GM12872 (cell line): ENCODE results near the gene ZNF274.

Experiments used
- TF ChIP-seq, protein P1 (sequence below): IDR thresholded peaks from 3 replicates; pipeline ENCODE4 v1.5.1; 2011; ENCODE audit warnings: low read depth, mild to moderate bottlenecking, low read length, moderate library complexity; ENCODE audit not compliant: insufficient read depth

Gene ZNF274

DNA sequence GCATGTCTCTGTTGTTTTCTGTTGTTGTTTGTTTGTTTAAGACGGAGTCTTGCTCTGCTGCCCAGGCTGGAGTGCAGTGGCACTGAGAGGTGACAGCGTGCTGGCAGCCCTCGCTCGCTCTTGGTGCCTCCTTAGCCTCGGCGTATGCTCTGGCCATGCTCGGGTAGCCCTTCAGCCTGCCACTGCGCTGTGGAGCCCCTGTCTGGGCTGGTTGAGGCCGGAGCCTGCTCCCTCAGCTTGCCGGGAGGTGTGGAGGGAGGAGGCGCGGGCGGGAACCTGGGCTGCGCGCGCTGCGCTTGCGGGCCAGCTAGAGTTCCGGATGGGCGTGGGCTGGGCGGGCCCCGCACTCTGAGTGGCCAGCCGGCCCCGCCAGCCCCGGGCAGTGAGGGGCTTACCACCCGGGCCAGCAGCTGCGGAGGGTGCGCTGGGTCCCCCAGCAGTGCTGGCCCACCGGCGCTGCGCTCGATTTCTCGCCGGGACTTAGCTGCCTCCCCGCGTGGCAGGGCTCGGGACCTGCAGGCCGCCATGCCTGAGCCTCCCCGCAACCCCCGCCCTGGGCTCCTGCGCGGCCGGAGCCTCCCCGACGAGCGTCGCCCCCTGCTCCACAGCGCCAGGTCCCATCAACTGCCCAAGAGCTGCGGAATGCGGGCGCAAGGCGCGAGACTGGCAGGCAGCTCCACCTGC is 25.7 kb upstream of the ZNF274 start:
- TF ChIP-seq, protein P1, sequence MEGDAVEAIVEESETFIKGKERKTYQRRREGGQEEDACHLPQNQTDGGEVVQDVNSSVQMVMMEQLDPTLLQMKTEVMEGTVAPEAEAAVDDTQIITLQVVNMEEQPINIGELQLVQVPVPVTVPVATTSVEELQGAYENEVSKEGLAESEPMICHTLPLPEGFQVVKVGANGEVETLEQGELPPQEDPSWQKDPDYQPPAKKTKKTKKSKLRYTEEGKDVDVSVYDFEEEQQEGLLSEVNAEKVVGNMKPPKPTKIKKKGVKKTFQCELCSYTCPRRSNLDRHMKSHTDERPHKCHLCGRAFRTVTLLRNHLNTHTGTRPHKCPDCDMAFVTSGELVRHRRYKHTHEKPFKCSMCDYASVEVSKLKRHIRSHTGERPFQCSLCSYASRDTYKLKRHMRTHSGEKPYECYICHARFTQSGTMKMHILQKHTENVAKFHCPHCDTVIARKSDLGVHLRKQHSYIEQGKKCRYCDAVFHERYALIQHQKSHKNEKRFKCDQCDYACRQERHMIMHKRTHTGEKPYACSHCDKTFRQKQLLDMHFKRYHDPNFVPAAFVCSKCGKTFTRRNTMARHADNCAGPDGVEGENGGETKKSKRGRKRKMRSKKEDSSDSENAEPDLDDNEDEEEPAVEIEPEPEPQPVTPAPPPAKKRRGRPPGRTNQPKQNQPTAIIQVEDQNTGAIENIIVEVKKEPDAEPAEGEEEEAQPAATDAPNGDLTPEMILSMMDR = no peak

DNA sequence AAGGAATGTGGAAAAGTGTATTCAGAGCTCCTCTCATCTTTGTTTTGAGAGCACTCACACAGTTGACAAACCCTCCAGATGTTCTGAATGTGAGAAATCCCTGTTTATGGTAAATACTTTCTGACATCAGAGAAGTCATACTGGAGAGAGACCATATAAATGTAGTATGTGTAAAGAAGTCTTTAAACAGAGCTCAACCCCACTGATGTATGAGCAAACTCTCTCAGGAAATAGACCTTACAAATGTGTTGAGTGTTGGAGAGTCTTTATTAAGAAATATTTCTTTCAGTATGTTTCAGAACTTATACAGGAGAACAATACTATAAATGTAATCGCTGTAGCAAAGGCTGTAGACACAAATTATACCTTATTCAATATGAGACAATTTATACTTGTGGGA is 16.6 kb upstream of the ZNF274 start:
- TF ChIP-seq, protein P1 = no peak

DNA sequence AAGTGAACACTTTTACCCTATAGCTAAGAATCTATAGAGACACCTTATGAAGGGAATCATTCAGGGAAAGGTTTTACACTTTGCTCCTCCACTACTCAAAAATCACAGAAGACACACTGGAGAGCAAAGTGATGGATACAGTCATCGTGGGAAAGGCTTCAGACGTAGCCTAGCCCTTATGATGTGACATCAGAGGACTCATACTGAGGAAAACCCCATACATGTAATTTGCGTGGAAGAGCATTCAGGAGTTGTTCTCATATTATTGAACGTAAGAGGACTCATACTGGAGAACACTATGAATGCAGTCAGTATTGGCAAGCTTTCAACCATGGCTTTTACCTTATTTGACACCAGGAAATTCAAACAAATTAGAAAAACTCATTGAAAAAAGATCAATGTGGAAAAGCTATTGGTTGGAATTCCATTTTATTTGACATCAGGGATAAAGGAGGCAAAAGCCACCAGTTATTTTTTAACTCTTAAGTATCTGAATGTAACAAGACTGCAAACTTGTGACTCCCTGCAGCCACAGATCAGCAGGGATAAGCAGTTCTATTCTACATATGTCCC is 16.1 kb upstream of the ZNF274 start:
- TF ChIP-seq, protein P1 = no peak

DNA sequence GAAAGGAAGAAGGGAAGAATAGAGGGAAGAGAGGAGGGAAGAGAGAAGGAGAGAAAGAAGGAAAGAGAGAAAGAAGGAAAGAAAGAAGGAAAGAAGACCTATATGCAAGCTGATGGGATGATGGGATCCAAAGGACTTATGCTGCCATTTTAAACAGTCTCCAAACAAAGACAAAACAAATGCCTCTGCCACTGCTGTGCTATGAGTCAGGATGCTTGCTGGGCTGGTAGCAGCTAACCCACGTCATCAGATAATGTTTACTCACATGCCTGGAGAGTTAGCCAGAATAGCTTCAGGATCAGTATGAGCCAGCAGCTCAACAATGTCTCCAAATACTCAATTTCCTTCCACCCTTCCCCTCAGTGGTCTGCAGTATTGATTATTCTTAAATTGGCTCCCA is 12.0 kb upstream of the ZNF274 start:
- TF ChIP-seq, protein P1 = no peak

DNA sequence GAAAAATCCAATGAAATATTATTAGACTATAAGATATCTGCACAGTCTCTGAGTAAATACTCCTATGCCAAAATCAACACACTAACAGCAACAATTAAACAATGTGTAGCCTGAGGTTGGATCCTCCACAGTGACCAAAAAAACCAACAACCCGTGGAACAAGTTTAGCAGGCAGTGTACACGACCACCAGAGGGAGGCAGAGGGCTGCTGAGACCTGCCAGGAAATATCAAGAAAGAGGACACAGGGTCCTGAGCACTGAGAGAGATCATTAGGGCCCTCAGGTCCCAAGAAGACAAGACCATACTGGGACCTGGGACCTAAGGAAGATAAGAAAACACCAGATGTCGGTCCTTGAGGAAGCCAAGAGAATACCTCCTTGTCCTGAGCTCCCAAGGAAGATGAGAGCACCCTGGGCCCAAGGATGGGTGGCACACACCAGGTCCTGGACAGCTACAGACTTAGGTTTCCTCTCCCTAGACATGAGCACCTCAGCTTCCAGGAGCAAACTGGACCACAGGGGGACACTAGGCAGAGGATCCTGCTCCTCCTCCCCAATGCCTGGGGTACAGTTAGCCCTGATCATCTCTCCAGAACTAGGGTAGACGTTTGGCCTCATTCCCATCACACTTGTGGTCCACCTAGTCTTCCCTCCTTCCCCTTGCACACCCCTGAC is 822 bp upstream of the ZNF274 start:
- TF ChIP-seq, protein P1 = peak; percentile 67

DNA sequence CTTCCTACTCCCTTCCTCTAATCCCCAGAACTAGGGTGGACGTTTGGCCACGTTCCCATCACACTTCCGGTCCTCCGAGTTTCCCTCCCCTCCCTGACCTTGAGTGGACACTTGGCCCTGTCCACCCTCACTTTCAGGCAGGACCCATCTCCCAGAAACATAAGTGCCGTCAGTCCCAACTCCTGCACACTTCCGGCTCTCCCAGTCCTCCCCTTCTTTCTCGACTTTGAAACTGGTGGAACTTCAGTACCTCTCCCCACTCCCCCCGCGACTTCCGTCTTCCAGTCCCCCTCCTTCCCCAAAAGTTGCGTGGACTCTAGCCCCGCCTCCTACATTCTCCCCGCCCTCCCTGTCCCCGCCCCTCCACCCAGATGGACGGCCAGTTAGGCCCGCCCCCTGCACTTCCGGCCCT is 278 bp upstream of the ZNF274 start:
- TF ChIP-seq, protein P1 = no peak

DNA sequence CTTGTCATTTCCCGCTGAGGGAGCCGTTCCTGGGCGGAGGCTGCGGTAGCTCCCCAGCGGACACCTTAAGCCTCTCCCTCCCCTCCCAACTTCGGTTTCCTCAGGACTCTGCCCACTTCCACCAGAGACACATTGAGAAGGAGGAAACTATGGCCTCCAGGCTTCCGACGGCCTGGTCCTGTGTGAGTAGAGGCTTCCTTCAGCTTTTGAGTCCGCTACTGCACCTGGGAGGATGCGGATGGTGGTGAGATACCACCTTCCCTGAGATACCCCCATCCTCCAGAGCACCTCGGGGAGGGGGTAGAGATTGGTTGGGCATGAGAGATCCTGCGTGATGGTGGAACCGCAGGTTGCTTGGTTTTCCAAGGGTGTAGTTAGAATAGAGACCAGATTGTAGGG is 955 bp downstream of the ZNF274 start:
- TF ChIP-seq, protein P1 = no peak
